Measurements from ENCODE around the gene POLR2E.
A peak's percentile ranks its signal among the peaks of the same experiment; 100 is the strongest.
"Not testable (repeated sequence)": the region's sequence is repeated elsewhere in the genome, so short reads cannot be mapped to it uniquely, and the experiment has no call there.

Gene POLR2E

GRCh38 chr19:1125601-1126467 is 30.7 kb upstream of the POLR2E start:
- no peak for DNase-seq

DNA sequence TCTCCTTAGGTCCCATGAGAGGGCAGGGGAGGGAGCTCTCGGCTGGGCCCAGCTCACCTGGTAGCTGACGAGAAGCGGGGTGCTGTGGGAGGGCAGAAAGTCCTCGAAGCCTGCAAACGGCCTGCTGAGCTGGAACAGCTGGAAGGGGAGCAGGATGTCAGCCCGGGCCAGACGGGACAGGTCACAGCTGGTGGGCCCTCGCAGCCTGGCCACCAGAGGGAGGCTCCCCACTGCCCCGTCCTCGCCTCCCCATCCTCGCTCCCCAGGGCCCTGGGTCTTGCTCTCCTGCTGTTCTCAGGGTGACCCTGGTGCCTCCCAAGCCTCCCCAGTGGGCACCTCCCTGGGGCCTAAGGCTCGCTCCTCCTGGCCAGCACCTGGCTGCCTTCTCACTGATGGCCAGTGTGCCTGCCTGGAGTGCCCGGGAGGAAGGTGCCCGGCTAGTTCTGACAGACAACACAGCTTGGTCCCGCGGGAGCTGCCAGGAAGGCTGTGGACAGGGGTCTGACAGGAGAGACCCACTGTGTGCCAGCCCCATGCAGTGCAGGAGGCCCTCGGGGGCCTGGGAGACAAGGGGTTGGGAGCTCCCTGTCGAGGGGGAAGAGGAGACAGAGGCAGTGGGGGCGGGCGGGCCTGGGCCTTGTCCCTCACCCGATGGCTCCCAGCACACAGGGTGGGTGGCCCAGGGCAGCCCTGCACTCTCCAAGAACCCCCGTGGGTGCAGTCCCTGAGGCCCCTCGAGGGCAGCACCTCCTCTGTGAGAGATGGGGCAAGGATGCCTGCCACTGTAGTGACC is 28.9 kb upstream of the POLR2E start:
- no peak for DNase-seq

GRCh38 chr19:1123381-1123780 is 28.2 kb upstream of the POLR2E start:
- DNase-seq, result no peak

DNA sequence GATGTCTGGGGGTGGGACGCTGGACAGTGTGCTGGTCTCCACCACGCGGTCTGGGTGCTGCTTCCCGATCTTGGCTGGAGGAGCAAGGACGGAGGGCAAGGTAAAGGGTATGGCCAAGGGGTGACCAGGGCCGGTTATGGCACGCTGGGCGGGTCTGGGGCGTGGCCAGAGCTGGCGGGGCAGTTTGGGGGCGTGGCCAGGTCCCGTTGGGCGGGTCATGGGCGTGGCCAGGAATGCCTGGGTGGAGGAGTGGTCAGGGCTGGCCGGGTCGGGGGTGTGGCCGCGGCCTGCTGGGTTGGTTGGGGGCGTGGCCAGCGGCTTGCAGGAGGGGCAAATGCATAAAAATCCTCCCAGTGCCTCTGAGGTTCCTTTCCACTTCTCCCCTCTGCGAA is 27.8 kb upstream of the POLR2E start:
- peak; percentile 51 for DNase-seq

DNA sequence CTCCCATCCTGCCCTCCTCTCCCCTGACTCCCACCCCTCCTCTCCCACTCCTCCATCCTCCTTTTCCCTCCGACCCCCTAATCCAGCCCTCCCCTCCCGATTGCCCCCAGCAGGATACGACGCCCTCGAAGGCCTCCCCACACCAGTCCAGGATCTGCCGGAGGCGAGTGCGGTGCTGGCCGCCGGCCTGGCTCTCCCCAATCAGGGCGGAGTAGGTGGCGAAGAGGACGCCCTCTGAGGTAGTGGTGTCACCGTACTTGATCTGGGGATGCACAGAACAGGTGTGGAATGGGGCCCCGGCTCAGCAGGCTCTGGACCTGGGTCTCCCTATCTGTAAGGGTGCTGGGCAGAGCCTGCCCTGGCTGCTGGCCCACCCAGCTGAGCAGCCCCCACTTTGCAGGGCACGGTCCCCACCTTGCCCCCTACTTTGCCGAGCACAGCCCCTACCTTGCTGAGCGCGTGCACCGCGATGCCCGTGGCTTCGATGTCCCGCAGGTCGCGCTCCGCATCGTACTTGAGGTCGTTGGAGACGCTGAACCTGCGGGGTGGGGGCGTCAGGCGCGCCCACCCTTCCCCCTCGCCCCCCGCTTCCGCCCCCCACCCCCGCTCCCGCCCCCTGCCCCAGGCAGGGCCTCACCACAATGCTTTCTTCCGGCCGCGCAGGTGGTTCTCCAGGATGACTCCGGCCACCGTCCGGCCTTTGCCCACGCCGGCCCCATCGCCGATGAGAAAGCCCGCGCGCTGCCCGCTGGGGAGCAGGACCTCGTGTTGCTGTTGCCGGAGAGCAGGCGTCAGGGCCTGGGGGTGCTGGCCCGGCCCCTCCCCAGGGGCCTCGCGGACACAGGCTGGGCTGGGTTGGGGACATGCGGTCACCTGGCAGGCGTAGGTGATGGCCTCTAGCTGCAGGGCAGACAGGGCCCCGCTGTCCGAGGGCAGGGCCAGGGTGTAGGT is 27.1 kb upstream of the POLR2E start:
- no peak for DNase-seq

GRCh38 chr19:1121395-1121794 is 26.2 kb upstream of the POLR2E start:
- DNase-seq, result no peak

DNA sequence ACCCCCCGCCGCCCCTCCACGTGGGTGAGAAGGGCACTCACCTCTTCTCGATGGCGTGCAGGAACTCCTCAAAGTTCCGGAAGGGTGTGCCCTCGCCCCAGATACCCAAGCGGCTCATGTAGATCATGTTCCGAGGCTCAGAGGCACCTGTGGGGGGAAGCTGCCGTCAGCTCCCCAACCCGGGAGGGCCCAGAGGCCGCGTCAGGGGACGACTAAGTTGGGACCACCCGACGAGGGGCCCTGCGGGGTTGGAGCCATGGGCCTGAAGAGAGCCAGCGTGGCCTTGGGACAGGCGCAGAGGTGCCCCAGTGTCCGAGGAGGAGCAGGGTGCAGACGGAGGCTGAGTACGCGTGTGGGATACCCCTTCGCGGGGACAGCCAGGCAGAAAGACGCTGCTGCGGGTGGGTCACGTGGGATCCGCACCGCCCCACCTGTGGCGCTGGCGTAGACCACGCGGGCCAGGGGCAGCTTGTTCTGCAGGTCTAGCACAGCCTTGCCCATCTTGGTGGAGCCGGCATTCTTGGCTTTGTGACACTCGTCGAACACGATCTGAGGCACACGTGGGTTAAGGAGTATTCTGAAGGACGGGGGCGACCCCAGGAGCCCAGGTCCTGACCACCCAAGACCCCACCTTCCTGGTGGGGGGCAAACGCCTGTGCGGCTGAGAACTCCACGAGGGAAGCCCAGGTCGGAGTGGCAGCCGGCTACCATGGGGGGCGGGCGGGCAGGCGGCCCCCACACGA is 24.5 kb upstream of the POLR2E start:
- DNase-seq, result no peak

GRCh38 chr19:1118999-1119398 is 23.8 kb upstream of the POLR2E start:
- no peak for DNase-seq

DNA sequence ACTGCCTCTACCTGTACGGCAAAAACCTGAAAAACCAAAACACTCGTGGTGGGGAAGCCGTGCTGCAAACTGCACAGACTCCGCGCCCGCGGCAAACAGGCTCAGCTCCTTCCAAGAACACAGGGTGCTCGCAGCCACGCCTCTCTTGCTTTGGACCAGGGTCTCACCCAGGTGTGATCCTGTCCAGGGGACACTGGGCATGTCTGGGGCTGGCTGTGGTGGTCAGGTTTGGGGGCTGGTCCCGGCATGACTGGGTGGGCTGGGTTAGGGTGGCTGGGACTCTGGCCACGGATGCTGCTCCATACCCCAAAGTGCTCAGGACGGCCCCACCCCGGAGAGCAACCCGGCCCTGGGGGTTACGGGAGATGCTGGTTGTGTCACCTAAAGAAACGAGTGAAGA is 22.5 kb upstream of the POLR2E start:
- no peak for DNase-seq

DNA sequence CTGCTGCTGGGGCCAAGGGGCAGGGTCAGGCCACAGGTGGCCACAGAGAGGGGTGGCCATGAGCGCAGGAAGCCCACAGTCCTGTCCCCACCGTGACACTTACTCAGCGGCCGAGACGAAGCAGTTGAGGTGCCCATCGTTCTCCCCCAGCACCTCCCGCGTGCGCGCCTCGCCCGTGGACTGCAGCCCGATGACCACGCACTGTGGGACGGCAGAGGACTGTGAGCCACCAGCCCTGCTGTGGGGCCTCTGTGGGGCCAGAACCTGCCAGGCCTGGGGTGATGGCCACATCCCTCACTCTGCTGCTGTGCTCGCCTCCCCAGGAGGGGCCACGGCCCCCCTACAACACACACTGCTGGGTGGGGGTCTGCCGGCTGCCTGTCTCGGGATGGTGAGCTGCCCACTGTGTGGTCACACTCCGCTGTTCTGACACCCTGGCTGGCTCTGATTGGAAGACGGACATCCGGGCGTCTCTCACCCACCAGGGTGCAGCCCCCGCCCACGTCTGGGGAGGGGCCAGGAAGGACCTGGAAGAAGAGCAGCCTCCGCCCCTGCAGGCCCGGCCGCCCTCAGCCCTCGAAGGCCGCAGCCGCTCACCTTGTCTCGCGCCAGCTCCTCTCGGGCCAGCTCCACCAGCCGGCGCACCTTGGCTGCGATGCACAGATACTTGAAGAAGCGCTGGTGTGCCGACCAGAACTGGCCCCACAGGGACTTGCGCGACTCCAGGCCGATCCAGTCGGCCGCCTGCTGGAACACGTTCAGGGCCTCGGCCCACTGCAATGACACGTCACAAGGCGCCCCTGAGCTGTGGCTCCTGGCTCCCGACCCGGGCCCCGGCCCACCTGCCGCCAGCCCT is 21.8 kb upstream of the POLR2E start:
- DNase-seq, result no peak

GRCh38 chr19:1115646-1116420 is 20.7 kb upstream of the POLR2E start:
- DNase-seq, result no peak

DNA sequence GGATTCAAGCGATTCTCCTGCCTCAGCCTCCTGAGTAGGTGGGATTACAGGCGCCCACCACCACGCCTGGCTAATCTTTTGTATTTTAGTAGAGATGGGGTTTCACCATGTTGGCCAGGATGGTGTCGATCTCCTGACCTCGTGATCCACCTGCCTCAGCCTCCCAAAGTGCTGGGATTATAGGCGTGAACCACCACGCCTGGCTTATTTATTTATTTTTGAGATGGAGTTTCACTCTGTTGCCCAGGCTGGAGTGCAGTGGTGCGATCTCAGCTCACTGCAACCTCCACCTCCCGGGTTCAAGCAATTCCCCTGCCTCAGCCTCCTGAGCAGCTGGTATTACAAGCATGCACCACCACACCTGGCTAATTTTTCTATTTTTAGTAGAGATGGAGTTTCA is 19.6 kb upstream of the POLR2E start:
- not testable (repeated sequence) for DNase-seq

GRCh38 chr19:1113986-1114483 is 18.9 kb upstream of the POLR2E start:
- no peak for DNase-seq

- DNase-seq, result peak; percentile 73
Measured at GRCh38 chr19:1113030-1113985, 18.1 kb upstream of the POLR2E start.

DNA sequence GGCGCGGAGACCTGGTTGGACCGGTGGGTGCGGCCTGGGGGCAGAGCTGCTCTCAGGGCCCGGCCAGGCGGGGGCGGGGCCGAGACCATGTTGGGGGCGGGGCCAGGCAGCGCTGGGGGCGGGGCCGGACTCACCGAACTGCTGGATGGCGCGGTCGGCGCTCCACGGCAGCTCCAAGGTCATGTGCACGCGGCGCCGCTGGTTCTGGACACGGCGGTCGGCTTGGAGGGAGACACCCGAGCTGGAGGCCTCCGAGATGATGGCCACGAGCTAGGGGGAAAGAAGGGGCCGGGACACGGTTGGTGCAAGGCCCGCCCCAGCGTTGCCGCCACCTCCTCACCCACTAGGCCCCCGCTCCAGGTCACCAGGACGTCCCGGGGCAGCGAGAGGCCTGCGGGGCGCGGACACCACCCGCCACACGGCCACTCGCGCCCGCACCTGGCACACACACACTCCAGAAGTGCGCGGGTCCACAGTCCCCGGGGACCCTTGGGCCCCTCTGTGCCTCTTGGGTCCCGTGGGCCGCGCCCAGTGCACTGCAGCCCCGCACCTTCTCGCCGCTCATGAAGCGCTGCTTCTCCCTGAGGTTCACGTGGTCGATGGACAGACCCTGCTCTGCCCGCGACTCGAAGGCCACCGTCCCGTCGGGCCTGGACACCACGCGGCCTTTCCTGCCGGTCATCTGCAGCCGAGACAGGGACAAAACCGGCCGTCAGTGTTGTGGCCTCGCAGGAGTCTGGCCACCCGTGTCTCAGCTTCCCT is 17.3 kb upstream of the POLR2E start:
- DNase-seq, result no peak

DNA sequence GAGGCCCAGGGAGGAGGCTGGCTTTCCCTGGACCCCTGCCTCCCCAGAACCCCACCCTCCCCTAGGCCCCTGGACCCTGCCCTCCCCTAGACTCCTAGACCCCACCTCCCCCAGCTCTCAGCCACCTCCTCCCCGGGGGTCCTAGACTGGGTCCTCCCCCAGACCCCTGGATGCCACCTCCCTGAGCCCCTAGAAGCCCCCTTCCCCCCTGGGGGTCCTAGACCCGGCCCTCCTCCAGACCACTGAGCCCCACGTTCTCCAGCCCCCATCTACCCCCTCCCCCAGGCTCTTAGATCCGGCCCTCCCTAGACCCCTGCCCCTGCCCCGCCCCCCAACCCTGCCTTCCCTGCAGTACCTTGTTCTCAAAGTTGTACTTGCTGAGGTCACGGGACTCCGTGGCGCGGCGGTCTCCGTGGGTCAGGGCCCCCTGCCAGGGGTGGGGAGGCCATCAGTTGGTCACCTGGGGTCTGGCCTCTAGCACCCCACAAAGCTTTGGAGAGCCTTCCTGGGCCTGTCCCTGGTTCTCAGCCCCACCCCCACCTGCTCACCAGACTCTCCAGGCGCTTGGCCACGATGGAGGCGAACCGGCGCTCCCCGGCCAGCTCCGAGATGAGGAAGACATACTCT is 16.6 kb upstream of the POLR2E start:
- no peak for DNase-seq

GRCh38 chr19:1110809-1111640 is 15.8 kb upstream of the POLR2E start:
- DNase-seq, result no peak

All from OCI-M1 (cell line).